HCT116 (cell line): Measurements from ENCODE around the gene LHX5. TPM values are rescaled to one million over a fixed set of nuclear protein-coding genes. Genes with fewer than 3 reads are reported as not detected.

ENCODE experiments used
- total RNA-seq: library from RNA; stranded (reverse); gene quantifications from one replicate; pipeline ENCODE4 v1.2.1, GENCODE V29; 2021; ENCODE audit not compliant: unreplicated experiment

Gene LHX5
- total RNA-seq, 1 experiment from 2014 or later = 2.4 TPM

Other genes starting within 250 kb of the LHX5 start
- 30.9 TPM for gene SLC8B1, start 136.8 kb downstream of the LHX5 start, total RNA-seq
- 45.0 TPM for gene PLBD2, start 113.3 kb downstream of the LHX5 start, total RNA-seq
- gene SDS, start 68.0 kb downstream of the LHX5 start, total RNA-seq = not detected
- 19.1 TPM for gene SDSL, start 49.5 kb downstream of the LHX5 start, total RNA-seq